ENCODE data around the gene PRKAA1. TPM values are rescaled to one million over a fixed set of nuclear protein-coding genes. Genes with fewer than 3 reads are reported as not detected.

The PRKAA1 gene
- total and polyA plus RNA-seq, 2 of the 13 experiments (the other 11 are each of a cell fraction or from before 2014, with no cell fraction given) = 36.6 to 58.0 TPM

GRCh38 chr5:40801771-40802562 lies 3.8 kb upstream of the PRKAA1 start (continued):
- TF ChIP-seq PAXIP1 (CRISPR knock-in tag; conservative IDR thresholded peaks at IDR 0.05) (peak; percentile 41; the same call in 1 of the 2 replicates), HNF4A (CRISPR knock-in tag; IDR thresholded peaks at IDR 0.05) (0 out of 2 replicates have a peak, but pooled peaks have one; percentile 12), POGZ (CRISPR knock-in tag; IDR thresholded peaks at IDR 0.05) (peak; percentile 44; the same call in 1 of the 2 replicates), NBN (conservative IDR thresholded peaks at IDR 0.05) (no peak), SOX13 (IDR thresholded peaks at IDR 0.05) (no peak), SOX13 (CRISPR knock-in tag; conservative IDR thresholded peaks at IDR 0.05 in 1 of 2, IDR thresholded peaks at IDR 0.05 in 1 of 2) (peak in 1 of 2 experiments; percentile 32; a peak in 1 of 4 replicates), ELF3 (CRISPR knock-in tag; IDR thresholded peaks at IDR 0.05) (0 out of 2 replicates have a peak, but pooled peaks have one; percentile 25), ZNF101 (CRISPR knock-in tag; IDR thresholded peaks at IDR 0.05; ENCODE audit: borderline replicate concordance, low read depth) (no peak)

GRCh38 chr5:40799258-40799657 lies 1.1 kb upstream of the PRKAA1 start:
- POLR2A ChIA-PET = interaction anchor here (1.2 to 2.2 kb wide), 2 partner anchors 24 to 30 kb away, joined by 7 to 11 read pairs; no protein-coding TSS in a partner anchor
- H3K4me3 ChIP-seq (replicated peaks in 1 of 3; ENCODE audit: insufficient read depth in 1 of 3, low read depth in 2 of 3, low read length in 3 of 3) = peak overlapping the region; percentile 73 to 94 (median 93); a peak in 4 of 6 replicates
- in situ Hi-C loops (cut with HindIII; ENCODE audit: extremely low pct_ligation_motif_present, low pct_unique_long_range_greater_than_20kb) = no loop called here
- TF ChIP-seq IRF2 (CRISPR knock-in tag; IDR thresholded peaks at IDR 0.05) (no peak), FOXK1 (CRISPR knock-in tag; IDR thresholded peaks at IDR 0.05; ENCODE audit: borderline replicate concordance, low read depth) (no peak), ZSCAN21 (CRISPR knock-in tag; IDR thresholded peaks at IDR 0.05; ENCODE audit: borderline replicate concordance) (no peak), ZNF484 (CRISPR knock-in tag; IDR thresholded peaks at IDR 0.05; ENCODE audit: borderline replicate concordance, low read depth) (no peak), ZNF841 (CRISPR knock-in tag; IDR thresholded peaks at IDR 0.05; ENCODE audit: borderline replicate concordance) (no peak), AHR (CRISPR knock-in tag; IDR thresholded peaks at IDR 0.05) (no peak), MLX (CRISPR knock-in tag; IDR thresholded peaks at IDR 0.05) (no peak), ADNP (CRISPR knock-in tag; IDR thresholded peaks at IDR 0.05) (no peak), ZSCAN9 (CRISPR knock-in tag; IDR thresholded peaks at IDR 0.05; ENCODE audit: borderline replicate concordance) (no peak), GATA4 (IDR thresholded peaks at IDR 0.05; ENCODE audit: borderline replicate concordance, low read depth) (no peak)

More at GRCh38 chr5:40799258-40799657, 1.1 kb upstream of the PRKAA1 start:
- Histone ChIP-seq H2AFZ (ENCODE audit: low read length) (peak overlapping the region; percentile 92), H4K20me1 (ENCODE audit: insufficient read depth, low read length) (peaks cover 12% of the 10 kb centered on the region), H3K36me3 (replicated peaks in 1 of 2; ENCODE audit: control insufficient read depth in 1 of 2, insufficient read depth in 2 of 2, low read length in 2 of 2) (no peaks in the 10 kb centered on the region), H3K27me3 (ENCODE audit: control insufficient read depth in 1 of 2, insufficient read depth in 2 of 2, low read length in 2 of 2) (no peaks in the 10 kb centered on the region; a peak in 1 of 5 replicates), H3K27ac (ENCODE audit: extremely low read length, insufficient read depth, low read length) (peak overlapping the region; percentile 63), H3K4me1 (ENCODE audit: insufficient read depth, low read length) (peaks cover 53% of the 10 kb centered on the region), H3K79me2 (ENCODE audit: insufficient read depth, low read length) (peaks cover 33% of the 10 kb centered on the region), H3K4me2 (ENCODE audit: low read depth, low read length) (peak overlapping the region; percentile 92), H3K9ac (ENCODE audit: insufficient read depth, low read depth, low read length) (peak overlapping the region; percentile 71), H3K9me3 (ENCODE audit: low read length) (no peaks in the 10 kb centered on the region)
- CTCF ChIA-PET (ENCODE audit: low intra/inter-chr PET ratio, low total read pairs) = no interaction called here
- BruUV-seq (replicated peaks) = TSS peak; percentile 86
- 7% methylated on average over 1 of the region's 1 CpG for WGBS (ENCODE audit: low lambda C conversion rate)
- intact Hi-C loops (cut with micrococcal nuclease; ENCODE audit: unreplicated experiment) = no loop called here
- FAIRE-seq = no peak
- ATAC-seq = no peak
- DNase-seq (ENCODE audit: low spot score) = no peak

Measured in HepG2 (cell line).